GM12878 (cell line): ENCODE data around the gene HLA-DMA. TPM values are rescaled to one million over a fixed set of nuclear protein-coding genes. Genes with fewer than 3 reads are reported as not detected.

Experiments
- BMI1 ChIP-seq: fragments of 450-650 bp; IDR thresholded peaks from 2 replicates; pipeline ENCODE4 v1.6.1; 2016; ENCODE audit warnings: mild to moderate bottlenecking, moderate library complexity, borderline replicate concordance
- CBFB ChIP-seq: IDR thresholded peaks from 2 replicates; pipeline ENCODE4 v1.6.1; 2016; ENCODE audit warnings: antibody characterized with exemption, low read depth
- CREB1 ChIP-seq: IDR thresholded peaks from 2 replicates; pipeline ENCODE4 v1.6.1; 2012; ENCODE audit warnings: low read depth, mild to moderate bottlenecking, inconsistent platforms
- E4F1 ChIP-seq: fragments of 450-650 bp; IDR thresholded peaks from 2 replicates; pipeline ENCODE4 v1.6.1; 2018; ENCODE audit warnings: borderline replicate concordance, mild to moderate bottlenecking; ENCODE audit not compliant: partially characterized antibody
- ETV6 ChIP-seq, 2 experiments: fragments of 450-650 bp in 1 of 2; IDR thresholded peaks in 1 of 2; conservative IDR thresholded peaks in 1 of 2; 2 replicates each; pipeline ENCODE4 v1.6.1; 2014; ENCODE audit warnings: antibody characterized with exemption in 1 of 2, borderline replicate concordance in 1 of 2, low read depth in 1 of 2, mild to moderate bottlenecking in 1 of 2, moderate library complexity in 1 of 2
- HDGF ChIP-seq: fragments of 450-650 bp; IDR thresholded peaks from 2 replicates; pipeline ENCODE4 v1.6.1; 2016; ENCODE audit warnings: antibody characterized with exemption
- MEF2B ChIP-seq: fragments of 450-650 bp; IDR thresholded peaks from 2 replicates; pipeline ENCODE4 v1.6.1; 2018; ENCODE audit warnings: mild to moderate bottlenecking, moderate library complexity; ENCODE audit not compliant: partially characterized antibody, poor library complexity, severe bottlenecking
- NR2C1 ChIP-seq: fragments of 450-650 bp; IDR thresholded peaks from 2 replicates; pipeline ENCODE4 v1.6.1; 2017; ENCODE audit warnings: antibody characterized with exemption, mild to moderate bottlenecking, moderate library complexity
- NR2C2 ChIP-seq: IDR thresholded peaks from 2 replicates; pipeline ENCODE4 v1.6.1; 2011; ENCODE audit warnings: borderline replicate concordance, low read depth; ENCODE audit not compliant: control insufficient read depth, insufficient read length
- USF2 ChIP-seq: IDR thresholded peaks from 2 replicates; pipeline ENCODE4 v1.6.1; 2011; ENCODE audit warnings: low read depth, low read length, improper control_type of control experiment, borderline replicate concordance
- ZBTB11 ChIP-seq: fragments of 450-650 bp; formaldehyde crosslinking; IDR thresholded peaks from 2 replicates; pipeline ENCODE4 v1.5.0; 2022; ENCODE audit warnings: mild to moderate bottlenecking, missing genetic modification characterization
- ZBTB33 ChIP-seq: fragments of 450-650 bp; IDR thresholded peaks from 2 replicates; pipeline ENCODE4 v1.6.1; 2017; ENCODE audit warnings: mild to moderate bottlenecking
- ZBTB40 ChIP-seq: fragments of 450-650 bp; IDR thresholded peaks from 2 replicates; pipeline ENCODE4 v1.6.1; 2016; ENCODE audit warnings: mild to moderate bottlenecking, moderate library complexity, borderline replicate concordance
- ZZZ3 ChIP-seq: IDR thresholded peaks from 2 replicates; pipeline ENCODE4 v1.6.1; 2011; ENCODE audit warnings: low read depth; ENCODE audit not compliant: control insufficient read depth, insufficient read length
- polyA plus RNA-seq, 11 experiments: library from polyadenylated mRNA; depleted of rRNA in 4 of 11; unstranded in 6 of 11; stranded (reverse) in 5 of 11; fragments of >200 nt; fragmentation: Nextera tagmentation in 4 of 11; fragmentation: Illumina TruSeq in 1 of 11; extraction: Ambion mirVana in 4 of 11; extraction: Trizol in 1 of 11; gene quantifications; 1 replicate in 1 of 11; 2 replicates in 10 of 11; pipeline versions ENCODE4 v1.2.1 to v1.2.3, GENCODE V29; 2011 to 2016; ENCODE audit warnings: inconsistent platforms in 2 of 11, missing spikeins in 2 of 11, low read depth in 1 of 11
- total RNA-seq, 4 experiments: library from RNA; depleted of rRNA in 3 of 4; stranded (reverse); fragments of >200 nt in 3 of 4; fragmentation: Illumina TruSeq in 1 of 4; extraction: Trizol in 1 of 4; gene quantifications; 2 replicates each; pipeline versions ENCODE4 v1.2.1 to v1.2.3, GENCODE V29; 2013 to 2021

Gene HLA-DMA
- total and polyA plus RNA-seq, 10 of the 15 experiments (the other 5 are each of a cell fraction or from before 2014, with no cell fraction given): 177 to 552 (median 309) TPM

GRCh38 chr6:32968093-32968866 lies 15.4 kb upstream of the HLA-DMA start, which contains the start of gene BRD2 (continued):
- TF ChIP-seq ZBTB40: no peak
- TF ChIP-seq MEF2B: no peak
- peak in 1 of 2 experiments; percentile 32; a peak in 1 of 4 replicates for TF ChIP-seq ETV6 (conservative IDR thresholded peaks at IDR 0.05 in 1 of 2, IDR thresholded peaks at IDR 0.05 in 1 of 2; ENCODE audit: borderline replicate concordance in 1 of 2, low read depth in 1 of 2)
- TF ChIP-seq USF2: peak; percentile 66
- no peak for TF ChIP-seq CREB1
- TF ChIP-seq HDGF: peak; percentile 82
- no peak for TF ChIP-seq ZBTB33
- 0 out of 2 replicates have a peak, but pooled peaks have one; percentile 18 for TF ChIP-seq NR2C1
- TF ChIP-seq ZZZ3: no peak
- no peak for TF ChIP-seq BMI1
- peak; percentile 62; the same call in 1 of the 2 replicates for TF ChIP-seq CBFB
- no peak for TF ChIP-seq NR2C2
- TF ChIP-seq ZBTB11 (CRISPR knock-in tag): no peak
- no peak for TF ChIP-seq E4F1
